Large intestine (tissue), 3 donors: ENCODE measurements around the gene FAM236A. TPM values are rescaled to one million over a fixed set of nuclear protein-coding genes. Genes with fewer than 3 reads are reported as not detected.
"Not testable (repeated sequence)": the region's sequence is repeated elsewhere in the genome, so short reads cannot be mapped to it uniquely, and the experiment has no call there.

Experiments used
- DNase-seq, 2 donors: peaks; one replicate each; pipeline versions ENCODE4 v3.0.0 to v3.0.0-alpha.2; 2013
- H3K27ac ChIP-seq: one replicate; pipeline ENCODE4 v1.5.1; 2013; ENCODE audit warnings: low read length
- H3K27me3 ChIP-seq: 2 replicates; pipeline ENCODE4 v1.6.1; 2013; ENCODE audit warnings: low read length; ENCODE audit not compliant: control insufficient read depth, insufficient read depth
- H3K36me3 ChIP-seq: 2 replicates; pipeline ENCODE4 v1.6.1; 2013; ENCODE audit warnings: low read length; ENCODE audit not compliant: control insufficient read depth, insufficient read depth
- H3K4me1 ChIP-seq: one replicate; pipeline ENCODE4 v1.6.1; 2013; ENCODE audit warnings: low read length; ENCODE audit not compliant: control insufficient read depth, insufficient read depth
- H3K4me3 ChIP-seq: one replicate; pipeline ENCODE4 v1.5.1; 2013; ENCODE audit warnings: low read length
- H3K9me3 ChIP-seq: one replicate; pipeline ENCODE4 v1.6.1; 2013; ENCODE audit warnings: mild to moderate bottlenecking, low read depth, low read length, moderate library complexity; ENCODE audit not compliant: control insufficient read depth
- WGBS: methylation state at CpG from one replicate; pipeline ENCODE4 v1.1.5; 2013; ENCODE audit warnings: low lambda C conversion rate; ENCODE audit not compliant: insufficient coverage; 5-methylcytosine and 5-hydroxymethylcytosine counted together
- polyA plus RNA-seq: library from polyadenylated mRNA; unstranded; fragments of 120-200 nt; gene quantifications from one replicate; pipeline ENCODE4 v1.2.1, GENCODE V29; 2013

The FAM236A gene
- polyA plus RNA-seq, 1 donor, result not detected

DNA sequence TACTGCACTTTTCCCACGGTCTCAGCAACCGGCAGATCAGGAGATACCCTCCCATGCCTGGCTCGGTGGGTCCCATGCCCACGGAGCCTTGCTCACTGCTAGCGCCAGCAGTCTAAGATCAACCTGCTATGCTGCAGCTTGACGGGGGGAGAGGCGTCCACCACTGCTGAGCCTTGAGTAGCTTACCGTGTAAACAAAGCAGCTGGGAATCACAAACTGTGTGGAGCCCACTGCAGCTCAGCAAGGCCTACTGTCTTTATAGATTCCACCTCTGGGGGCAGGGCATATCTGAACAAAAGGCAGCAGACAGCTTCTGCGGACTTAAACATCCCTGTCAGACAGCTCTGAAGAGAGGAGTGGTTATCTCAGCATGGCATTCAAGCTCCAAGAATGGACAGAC is 22.0 kb downstream of the FAM236A start:
- H3K36me3 ChIP-seq, H3K27me3 ChIP-seq, H3K27ac ChIP-seq, H3K4me1 ChIP-seq, DNase-seq, H3K4me3 ChIP-seq, H3K9me3 ChIP-seq: not testable (repeated sequence)
- WGBS, result no CpG with 5 or more reads among the region's 9 CpGs

DNA sequence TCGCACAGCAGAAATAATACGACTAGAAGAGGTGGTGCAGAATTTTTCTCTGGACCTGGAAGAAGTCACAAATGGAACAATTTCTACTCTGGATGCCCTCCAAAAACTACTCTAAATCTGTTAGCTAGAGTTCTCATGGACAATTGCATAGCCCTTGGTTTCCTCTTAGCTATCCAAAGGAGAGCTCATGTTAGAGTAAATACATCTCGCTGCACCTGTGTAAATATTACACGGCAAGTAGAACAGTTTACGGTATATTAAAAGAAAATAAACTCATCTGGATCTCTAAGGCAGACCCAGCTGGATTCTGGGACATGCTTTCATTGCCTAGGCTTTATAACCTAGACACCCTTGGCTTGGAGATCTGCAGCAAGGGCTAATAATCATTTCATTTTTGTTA is 33.9 kb downstream of the FAM236A start:
- not testable (repeated sequence) for H3K4me1 ChIP-seq, H3K27me3 ChIP-seq, H3K9me3 ChIP-seq, DNase-seq, H3K36me3 ChIP-seq, H3K27ac ChIP-seq, H3K4me3 ChIP-seq
- no CpG with 5 or more reads among the region's 5 CpGs for WGBS

DNA sequence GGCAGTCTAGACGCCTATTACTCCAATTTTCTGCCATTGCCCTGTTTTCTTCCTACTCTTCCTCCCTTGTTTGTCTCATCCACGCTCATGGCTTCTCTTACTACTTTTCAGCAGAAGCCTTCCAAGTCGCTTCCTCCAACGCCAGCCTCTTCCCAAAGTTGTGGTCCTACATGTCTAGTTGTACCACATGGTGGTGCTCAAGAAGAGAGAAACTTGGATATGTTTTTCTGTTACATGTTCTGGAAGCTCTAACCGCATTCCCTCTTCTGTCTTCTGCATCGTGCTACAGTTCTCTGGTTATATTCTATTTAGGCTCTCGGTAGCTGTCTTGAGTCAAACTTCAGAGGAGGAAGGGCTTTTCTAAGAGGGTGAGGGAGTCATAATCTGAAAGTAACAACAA is 36.9 kb downstream of the FAM236A start:
- not testable (repeated sequence) for H3K27me3 ChIP-seq, H3K36me3 ChIP-seq, H3K4me3 ChIP-seq, H3K9me3 ChIP-seq, DNase-seq, H3K4me1 ChIP-seq, H3K27ac ChIP-seq
- no CpG with 5 or more reads among the region's 7 CpGs for WGBS

DNA sequence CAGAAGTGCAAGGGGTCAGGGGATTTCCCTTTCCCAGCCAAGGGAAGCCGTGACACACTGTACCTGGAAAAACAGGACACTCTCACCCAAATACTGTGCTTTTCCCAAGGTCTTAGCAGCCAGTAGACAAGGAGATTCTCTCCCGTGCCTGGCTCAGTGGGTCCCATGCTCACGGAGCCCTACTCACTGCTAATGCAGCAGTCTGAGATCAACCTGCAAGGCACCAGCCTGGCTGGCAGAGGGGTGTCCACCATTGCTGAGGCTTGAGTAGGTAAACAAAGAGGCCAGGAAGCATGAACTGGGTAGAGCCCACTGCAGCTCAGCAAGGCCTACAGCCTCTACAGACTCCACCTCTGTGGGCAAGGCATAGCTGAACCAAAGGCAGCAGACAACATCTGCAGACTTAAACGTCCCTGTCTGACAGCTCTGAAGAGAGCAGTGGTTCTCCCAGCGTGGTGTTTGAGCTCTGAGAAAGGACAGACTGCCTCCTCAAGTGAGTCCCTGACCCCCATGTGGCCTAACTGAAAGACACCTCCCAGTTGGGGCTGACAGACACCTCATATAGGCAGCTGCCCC is 43.0 kb downstream of the FAM236A start:
- no CpG with 5 or more reads among the region's 5 CpGs for WGBS
- not testable (repeated sequence) for H3K4me3 ChIP-seq, H3K27me3 ChIP-seq

More for the DNA sequence above, 43.0 kb downstream of the FAM236A start:
- not testable (repeated sequence) for H3K4me1 ChIP-seq, DNase-seq, H3K9me3 ChIP-seq, H3K27ac ChIP-seq, H3K36me3 ChIP-seq

Other genes starting within 250 kb of the FAM236A start
- 0.67 TPM for gene PHKA1, start 223.9 kb upstream of the FAM236A start, polyA plus RNA-seq
- 1.5 TPM for gene DMRTC1B, start 161.3 kb upstream of the FAM236A start, polyA plus RNA-seq
- not detected for gene FAM236B, start 155.5 kb upstream of the FAM236A start, polyA plus RNA-seq
- not detected for gene FAM236D, start 130.0 kb upstream of the FAM236A start, polyA plus RNA-seq
- not detected for gene FAM236C, start 25.6 kb upstream of the FAM236A start, polyA plus RNA-seq
- gene DMRTC1, start 5.6 kb downstream of the FAM236A start, polyA plus RNA-seq, result not detected
- 0.04 TPM for gene PABPC1L2B, start 64.7 kb downstream of the FAM236A start, polyA plus RNA-seq
- 0.06 TPM for gene PABPC1L2A, start 141.3 kb downstream of the FAM236A start, polyA plus RNA-seq